HPDE6-E6E7 (cell line): Measurements from ENCODE around the gene PAX2.

Experiments used
- DNase-seq: peaks from one replicate; pipeline ENCODE4 v3.0.0; 2011; ENCODE audit warnings: missing footprints; ENCODE audit errors: extremely low spot score

The PAX2 gene

DNA sequence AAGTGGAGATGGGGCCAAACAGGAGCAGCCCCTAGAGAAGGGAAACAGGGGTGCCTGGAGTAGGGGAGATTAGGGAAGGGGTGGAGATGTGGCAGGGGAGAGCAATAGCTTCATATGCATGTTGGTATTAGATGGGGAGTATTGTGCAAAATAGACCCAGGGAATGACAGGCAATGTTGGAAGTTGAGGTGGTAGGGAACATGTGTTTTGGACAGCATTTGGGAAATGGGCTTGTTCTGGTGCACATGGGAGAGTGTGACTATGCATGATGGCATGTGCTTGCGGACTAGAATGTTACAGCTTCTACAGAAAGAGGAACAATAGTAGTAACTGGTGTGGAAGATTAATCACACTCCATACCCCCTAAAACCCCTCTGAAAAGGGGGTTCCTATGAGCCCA lies 10.4 kb downstream of the PAX2 start:
- DNase-seq: no peak

DNA sequence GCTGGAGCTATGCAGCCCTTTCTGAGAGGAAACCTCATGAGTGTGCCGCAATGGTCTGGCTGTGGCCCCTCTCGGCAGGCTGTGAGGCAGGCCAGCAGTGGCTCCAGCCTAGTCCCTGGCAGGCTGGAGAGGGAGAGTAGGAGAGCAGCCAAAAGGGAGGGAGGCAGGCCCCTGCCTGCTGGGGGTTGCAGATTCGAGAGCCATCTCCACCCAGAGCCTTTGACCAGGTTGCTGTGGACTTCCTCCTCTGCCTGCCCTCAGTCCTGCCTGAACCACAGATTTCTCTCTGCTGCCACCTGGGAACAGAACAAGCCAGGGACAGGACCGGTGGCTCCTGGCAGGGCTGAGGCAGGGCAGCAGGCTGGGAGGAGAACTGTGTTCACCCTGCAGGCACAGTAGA lies 13.9 kb downstream of the PAX2 start:
- DNase-seq: no peak

- DNase-seq: no peak
Observed at GRCh38 chr10:100760726-100761125, 15.3 kb downstream of the PAX2 start.

- DNase-seq: no peak
Observed at GRCh38 chr10:100761191-100761590, 15.8 kb downstream of the PAX2 start.

DNA sequence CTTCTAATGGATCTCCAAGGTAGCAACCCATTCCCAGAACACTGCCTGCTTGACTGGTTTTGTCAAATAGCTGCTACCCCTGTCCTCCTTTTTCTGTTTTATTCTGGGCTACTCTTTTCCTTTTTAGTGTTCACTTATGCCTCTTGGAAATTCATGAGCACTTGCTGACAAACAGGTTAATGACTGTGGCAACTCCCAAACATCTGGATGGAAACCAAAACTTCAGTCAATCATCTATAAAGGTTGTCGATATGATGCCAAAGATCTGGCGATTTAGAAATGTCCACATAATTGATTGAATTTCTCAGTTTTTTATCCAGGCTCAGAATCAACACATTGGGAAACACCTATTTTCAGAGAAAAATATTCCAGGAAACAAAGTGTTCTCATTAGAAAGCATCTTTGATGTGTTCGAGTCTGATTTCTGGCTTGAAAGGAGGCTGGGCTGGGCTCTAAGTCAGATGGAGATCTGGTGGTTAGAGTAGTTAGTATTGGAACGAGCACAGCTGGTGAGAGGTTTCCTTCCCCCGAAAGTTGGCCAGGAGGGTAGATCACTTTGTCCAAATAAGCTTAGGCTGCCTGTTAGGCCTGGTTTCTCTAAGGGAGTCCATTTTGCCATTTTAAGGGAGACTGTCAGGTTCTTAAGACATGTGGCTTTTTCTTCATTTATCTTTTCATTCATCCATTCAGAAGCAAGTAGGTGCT lies 17.8 kb downstream of the PAX2 start:
- no peak for DNase-seq

DNA sequence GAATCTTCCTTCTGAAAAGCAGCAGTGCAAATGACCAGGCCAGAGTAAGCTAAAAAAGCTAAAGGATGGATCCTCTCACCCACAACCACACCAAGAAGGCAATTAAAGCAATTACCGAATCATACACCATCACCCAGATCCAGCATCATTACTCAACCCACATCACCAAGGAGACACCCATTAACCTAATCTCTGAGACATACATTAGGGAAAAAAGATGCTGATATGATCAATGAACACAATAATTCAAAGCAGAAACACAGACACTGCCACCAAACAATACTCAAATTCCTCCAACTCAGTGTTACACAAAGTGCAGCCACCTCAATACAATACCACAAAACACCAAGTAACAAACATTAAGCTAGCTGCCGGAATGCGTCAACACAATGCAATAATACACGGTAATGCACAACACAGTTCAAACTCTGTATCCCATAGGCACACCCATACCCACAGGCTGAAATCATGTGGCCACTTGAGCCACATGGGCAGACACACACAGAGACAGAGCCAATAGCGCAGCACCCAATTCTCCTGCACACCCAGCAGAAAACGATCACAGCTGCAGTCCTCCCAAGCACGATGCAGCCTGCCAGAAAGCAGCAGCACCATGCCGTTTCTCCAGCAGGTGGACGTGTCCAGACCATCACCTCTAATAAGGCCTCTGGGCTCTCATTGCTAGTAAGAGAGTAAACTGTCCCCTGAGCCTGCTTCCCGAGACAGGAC lies 21.5 kb downstream of the PAX2 start:
- DNase-seq: no peak

- no peak for DNase-seq
Observed at GRCh38 chr10:100767422-100767775, 22.0 kb downstream of the PAX2 start.

DNA sequence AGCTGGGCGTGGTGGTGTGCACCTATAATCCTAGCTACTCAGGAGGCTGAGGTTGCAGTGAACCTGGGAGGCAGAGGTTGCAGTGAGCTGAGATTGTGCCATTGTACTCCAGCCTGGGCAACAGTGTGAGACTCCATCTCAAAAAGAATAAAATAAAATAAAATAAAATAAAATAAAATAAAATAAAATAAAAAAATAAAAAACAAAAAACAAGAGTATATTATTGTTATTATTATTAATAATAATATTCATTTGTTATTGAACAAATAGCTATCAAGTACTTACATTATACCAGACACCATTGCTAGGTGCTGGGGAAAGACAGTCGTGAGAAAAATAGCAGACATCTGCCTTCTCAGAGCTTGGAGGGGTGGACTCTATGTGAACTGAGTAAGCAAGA lies 24.1 kb downstream of the PAX2 start:
- DNase-seq: no peak

GRCh38 chr10:100773646-100774045 lies 28.3 kb downstream of the PAX2 start:
- DNase-seq: no peak

GRCh38 chr10:100774223-100774622 lies 28.8 kb downstream of the PAX2 start:
- DNase-seq: no peak

DNA sequence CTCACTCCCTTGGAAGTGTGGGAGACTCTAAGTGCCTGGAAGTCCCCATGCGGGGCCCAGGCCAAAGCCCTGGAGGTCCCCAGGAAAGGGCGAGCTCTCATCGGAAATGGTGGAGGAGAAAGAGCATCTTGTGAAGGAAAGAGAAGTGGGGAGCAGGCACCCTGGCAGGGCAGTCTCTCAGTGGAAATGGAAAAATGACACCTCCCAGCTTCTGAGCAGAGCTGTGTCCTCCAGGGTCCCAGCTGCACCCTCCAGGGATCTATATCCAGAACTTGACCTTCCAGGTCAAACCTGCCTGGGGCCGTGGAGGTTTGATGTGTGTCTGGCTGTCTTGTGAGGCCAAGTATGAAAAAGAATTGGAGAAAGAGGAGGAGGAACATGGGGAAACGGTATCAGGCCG lies 29.5 kb downstream of the PAX2 start:
- DNase-seq: no peak

GRCh38 chr10:100775386-100775785 lies 30.0 kb downstream of the PAX2 start:
- DNase-seq: no peak

GRCh38 chr10:100775871-100776270 lies 30.5 kb downstream of the PAX2 start:
- DNase-seq: no peak

DNA sequence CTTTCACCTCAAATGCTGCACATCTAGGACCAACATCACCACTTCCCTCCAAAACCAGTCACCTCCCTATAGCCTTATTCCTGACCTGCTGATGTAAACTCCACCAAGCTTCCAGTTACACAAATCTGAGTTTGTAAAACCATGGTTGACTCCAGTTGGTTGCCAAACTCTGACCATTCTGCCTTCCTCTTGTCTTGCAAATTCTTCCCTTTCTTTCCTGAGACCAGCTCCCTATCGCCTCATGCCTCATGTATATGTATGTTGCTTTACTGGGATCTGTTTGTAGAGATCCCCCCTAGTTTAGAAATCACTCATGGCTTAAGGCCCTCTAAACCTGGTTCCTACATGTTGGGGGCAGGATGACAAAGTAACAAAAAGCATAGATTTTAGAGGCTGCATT lies 31.3 kb downstream of the PAX2 start:
- DNase-seq: no peak

DNA sequence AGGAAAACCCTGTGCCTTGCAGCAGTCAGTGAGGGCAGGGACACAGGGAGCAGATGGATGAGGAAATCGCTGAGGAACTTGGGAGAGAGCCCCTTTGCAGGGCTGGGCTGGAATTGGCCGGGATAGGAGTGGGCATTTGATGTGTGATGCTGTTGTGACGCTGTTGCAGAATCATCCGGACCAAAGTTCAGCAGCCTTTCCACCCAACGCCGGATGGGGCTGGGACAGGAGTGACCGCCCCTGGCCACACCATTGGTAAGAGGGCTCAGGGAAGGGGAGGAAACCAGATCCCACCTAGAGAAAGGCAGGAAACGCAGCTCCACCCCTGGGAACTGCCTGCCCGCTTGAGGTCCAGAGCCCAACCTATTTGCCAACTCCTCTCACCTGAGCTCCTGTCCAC lies 33.9 kb downstream of the PAX2 start:
- no peak for DNase-seq

- DNase-seq: no peak
Observed at GRCh38 chr10:100780324-100780723, 34.9 kb downstream of the PAX2 start.

DNA sequence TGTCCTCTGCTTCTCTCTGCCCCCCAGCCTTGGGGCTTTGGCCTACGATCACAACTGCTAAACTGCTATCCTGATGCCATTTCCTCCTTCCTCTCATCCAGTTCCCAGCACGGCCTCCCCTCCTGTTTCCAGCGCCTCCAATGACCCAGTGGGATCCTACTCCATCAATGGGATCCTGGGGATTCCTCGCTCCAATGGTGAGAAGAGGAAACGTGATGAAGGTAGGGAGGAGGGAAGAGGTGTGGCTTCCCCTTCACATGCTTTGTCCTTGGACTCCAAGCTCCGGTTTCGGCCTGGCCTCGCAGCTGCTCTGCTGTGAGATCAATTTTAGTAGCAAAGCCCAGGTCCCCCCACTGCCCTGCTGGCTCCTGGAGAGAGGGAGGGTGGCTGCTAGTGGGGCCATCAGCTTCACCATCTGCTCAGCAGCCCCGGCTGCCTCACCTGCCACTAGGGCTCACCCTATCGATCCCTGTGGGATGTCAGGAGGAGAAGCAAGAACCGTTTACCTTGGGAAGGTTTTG lies 35.8 kb downstream of the PAX2 start:
- no peak for DNase-seq

- DNase-seq: no peak
Observed at GRCh38 chr10:100782461-100783244, 37.3 kb downstream of the PAX2 start.

DNA sequence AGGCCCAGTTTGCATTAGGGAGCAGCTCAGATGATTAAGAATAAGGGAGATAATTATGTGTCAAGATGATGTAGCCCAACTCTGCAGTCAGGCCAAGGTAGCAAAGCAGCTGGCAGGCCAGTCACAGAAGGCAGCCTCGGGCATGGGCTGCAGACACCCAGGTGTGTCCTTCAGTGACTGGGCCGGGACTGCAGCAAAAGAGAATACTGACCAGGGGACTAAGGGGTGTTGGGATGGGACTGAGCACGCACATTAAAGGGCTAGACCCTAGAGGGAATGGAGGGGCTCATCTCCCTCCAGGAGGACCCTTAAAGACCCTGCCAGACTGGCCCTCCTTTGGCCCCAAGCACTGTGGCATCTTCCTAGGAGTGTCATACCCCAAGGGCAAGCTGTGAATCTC lies 38.7 kb downstream of the PAX2 start:
- no peak for DNase-seq

DNA sequence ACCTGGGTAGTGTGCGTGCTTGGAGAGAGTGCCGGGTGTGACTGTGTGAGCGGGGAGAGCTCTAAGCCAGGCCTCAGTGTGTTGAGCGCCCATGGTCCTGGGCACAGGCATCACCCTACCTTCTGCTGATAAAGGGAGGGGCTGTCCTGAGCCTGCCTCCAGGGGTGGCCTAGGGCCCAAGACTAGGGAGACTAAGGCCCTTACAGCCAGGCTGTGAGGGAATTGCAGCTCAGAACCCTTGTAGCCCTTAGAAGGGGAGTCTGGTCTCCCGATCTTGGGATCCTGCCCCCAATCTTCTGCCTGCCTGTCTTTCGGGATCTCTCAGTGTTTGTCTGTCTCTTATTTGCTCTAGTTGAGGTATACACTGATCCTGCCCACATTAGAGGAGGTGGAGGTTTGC lies 41.2 kb downstream of the PAX2 start:
- no peak for DNase-seq

- no peak for DNase-seq
Observed at GRCh38 chr10:100788002-100788903, 42.9 kb downstream of the PAX2 start.

GRCh38 chr10:100790761-100791208 lies 45.4 kb downstream of the PAX2 start:
- no peak for DNase-seq
